HepG2 (cell line): Measurements from ENCODE around the gene ZNF211. TPM values are rescaled to one million over a fixed set of nuclear protein-coding genes. Genes with fewer than 3 reads are reported as not detected.
A peak's percentile ranks its signal among the peaks of the same experiment; 100 is the strongest.

Experiments
- ARID2 ChIP-seq: sonication (generic); formaldehyde crosslinking; IDR thresholded peaks from 2 replicates; pipeline ENCODE4 v1.8.1; 2022; ENCODE audit warnings: mild to moderate bottlenecking, missing genetic modification reagents, borderline replicate concordance
- CC2D1A ChIP-seq: sonication (generic); formaldehyde crosslinking; IDR thresholded peaks from 2 replicates; pipeline ENCODE4 v1.8.1; 2023; ENCODE audit warnings: mild to moderate bottlenecking, missing genetic modification reagents
- DPF2 ChIP-seq: sonication (generic); formaldehyde crosslinking; IDR thresholded peaks from 2 replicates; pipeline ENCODE4 v1.4.0; 2020; ENCODE audit warnings: mild to moderate bottlenecking, low read depth, missing genetic modification reagents, borderline replicate concordance
- EHMT2 ChIP-seq: fragments of 200-600 bp; sonication (generic); IDR thresholded peaks from 2 replicates; pipeline ENCODE4 v1.7.0; 2017; ENCODE audit warnings: antibody characterized with exemption, low read depth, low read length, borderline replicate concordance
- HNRNPH1 ChIP-seq: fragments of 200-400 bp; formaldehyde crosslinking; optimal IDR thresholded peaks from 2 replicates; pipeline ENCODE3; 2017; ENCODE audit warnings: mild to moderate bottlenecking, low read depth, low read length
- JDP2 ChIP-seq: sonication (generic); formaldehyde crosslinking; IDR thresholded peaks from 2 replicates; pipeline ENCODE4 v1.8.1; 2022; ENCODE audit warnings: missing genetic modification reagents, borderline replicate concordance
- MAF1 ChIP-seq: sonication (generic); formaldehyde crosslinking; IDR thresholded peaks from 2 replicates; pipeline ENCODE4 v1.5.0; 2020; ENCODE audit warnings: missing genetic modification reagents, borderline replicate concordance
- NFRKB ChIP-seq: fragments of 450-650 bp; IDR thresholded peaks from 2 replicates; pipeline ENCODE4 v1.6.1; 2017
- NKX3-1 ChIP-seq: sonication (generic); formaldehyde crosslinking; IDR thresholded peaks from 2 replicates; pipeline ENCODE4 v1.5.0; 2020; ENCODE audit warnings: missing genetic modification reagents
- RAD51 ChIP-seq: fragments of 450-650 bp; IDR thresholded peaks from 2 replicates; pipeline ENCODE4 v1.6.1; 2016; ENCODE audit warnings: borderline replicate concordance
- RELA ChIP-seq: sonication (generic); formaldehyde crosslinking; IDR thresholded peaks from 2 replicates; pipeline ENCODE4 v1.4.0; 2020; ENCODE audit warnings: missing genetic modification reagents
- RXRA ChIP-seq: sonication (generic); formaldehyde crosslinking; IDR thresholded peaks from 2 replicates; pipeline ENCODE4 v1.5.1; 2020; ENCODE audit warnings: missing genetic modification reagents
- SCMH1 ChIP-seq: sonication (generic); formaldehyde crosslinking; IDR thresholded peaks from 2 replicates; pipeline ENCODE4 v1.9.0; 2021; ENCODE audit warnings: missing genetic modification reagents, mild to moderate bottlenecking, borderline replicate concordance
- SKI ChIP-seq: fragments of 450-650 bp; IDR thresholded peaks from one replicate; pipeline ENCODE4 v1.6.1; 2018; ENCODE audit warnings: mild to moderate bottlenecking; ENCODE audit not compliant: partially characterized antibody
- SMAD9 ChIP-seq: sonication (generic); formaldehyde crosslinking; IDR thresholded peaks from 2 replicates; pipeline ENCODE4 v1.5.1; 2020; ENCODE audit warnings: mild to moderate bottlenecking, missing genetic modification reagents
- TBX2 ChIP-seq: sonication (generic); formaldehyde crosslinking; IDR thresholded peaks from 2 replicates; pipeline ENCODE4 v1.5.0; 2020; ENCODE audit warnings: missing genetic modification reagents, mild to moderate bottlenecking, borderline replicate concordance
- ZBTB21 ChIP-seq: sonication (generic); formaldehyde crosslinking; IDR thresholded peaks from 2 replicates; pipeline ENCODE4 v1.4.0; 2020; ENCODE audit warnings: missing genetic modification reagents
- ZNF367 ChIP-seq: sonication (generic); formaldehyde crosslinking; IDR thresholded peaks from 2 replicates; pipeline ENCODE4 v1.4.0; 2020; ENCODE audit warnings: missing genetic modification reagents, borderline replicate concordance
- ZNF580 ChIP-seq: IDR thresholded peaks from 2 replicates; pipeline ENCODE4 v1.6.1; 2016; ENCODE audit warnings: low read depth, borderline replicate concordance
- ZNF792 ChIP-seq: IDR thresholded peaks from 2 replicates; pipeline ENCODE4 v1.6.1; 2016
- polyA plus RNA-seq, 8 experiments: library from polyadenylated mRNA; depleted of rRNA in 3 of 8; stranded (reverse) in 7 of 8; unstranded in 1 of 8; fragments of >200 nt; fragmentation: Illumina TruSeq in 4 of 8; extraction: Trizol in 4 of 8; gene quantifications; 2 replicates each; pipeline versions ENCODE4 v1.2.1 to v1.2.3, GENCODE V29; 2011 to 2016; ENCODE audit warnings: low read depth in 4 of 8, missing spikeins in 1 of 8, mixed read lengths in 1 of 8; ENCODE audit not compliant: insufficient read depth in 1 of 8
- total RNA-seq, 5 experiments: library from RNA; depleted of rRNA; stranded (reverse); fragments of >200 nt; fragmentation: Illumina TruSeq; extraction: Trizol; gene quantifications; 2 replicates each; pipeline ENCODE4 v1.2.3, GENCODE V29; 2016; ENCODE audit warnings: low read depth in 1 of 5
- TF ChIP-seq, protein P1 (sequence below): sonication (generic); formaldehyde crosslinking; IDR thresholded peaks from 2 replicates; pipeline ENCODE4 v1.4.0; 2020; ENCODE audit warnings: mild to moderate bottlenecking, missing genetic modification reagents
- TF ChIP-seq, protein P2 (sequence below): sonication (generic); formaldehyde crosslinking; IDR thresholded peaks from 2 replicates; pipeline ENCODE4 v1.4.0; 2020; ENCODE audit warnings: missing genetic modification reagents
- TF ChIP-seq, protein P3 (sequence below): sonication (generic); formaldehyde crosslinking; IDR thresholded peaks from 2 replicates; pipeline ENCODE4 v1.8.0; 2022; ENCODE audit warnings: missing genetic modification reagents, mild to moderate bottlenecking, moderate library complexity, borderline replicate concordance

The ZNF211 gene
- total and polyA plus RNA-seq, 2 of the 13 experiments (the other 11 are each of a cell fraction or from before 2014, with no cell fraction given) = 9.9 to 11.2 TPM

- TF ChIP-seq, protein P1, sequence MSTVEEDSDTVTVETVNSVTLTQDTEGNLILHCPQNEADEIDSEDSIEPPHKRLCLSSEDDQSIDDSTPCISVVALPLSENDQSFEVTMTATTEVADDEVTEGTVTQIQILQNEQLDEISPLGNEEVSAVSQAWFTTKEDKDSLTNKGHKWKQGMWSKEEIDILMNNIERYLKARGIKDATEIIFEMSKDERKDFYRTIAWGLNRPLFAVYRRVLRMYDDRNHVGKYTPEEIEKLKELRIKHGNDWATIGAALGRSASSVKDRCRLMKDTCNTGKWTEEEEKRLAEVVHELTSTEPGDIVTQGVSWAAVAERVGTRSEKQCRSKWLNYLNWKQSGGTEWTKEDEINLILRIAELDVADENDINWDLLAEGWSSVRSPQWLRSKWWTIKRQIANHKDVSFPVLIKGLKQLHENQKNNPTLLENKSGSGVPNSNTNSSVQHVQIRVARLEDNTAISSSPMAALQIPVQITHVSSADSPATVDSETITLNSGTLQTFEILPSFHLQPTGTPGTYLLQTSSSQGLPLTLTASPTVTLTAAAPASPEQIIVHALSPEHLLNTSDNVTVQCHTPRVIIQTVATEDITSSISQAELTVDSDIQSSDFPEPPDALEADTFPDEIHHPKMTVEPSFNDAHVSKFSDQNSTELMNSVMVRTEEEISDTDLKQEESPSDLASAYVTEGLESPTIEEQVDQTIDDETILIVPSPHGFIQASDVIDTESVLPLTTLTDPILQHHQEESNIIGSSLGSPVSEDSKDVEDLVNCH = no peak
- TF ChIP-seq RAD51 (no peak), SMAD9 (CRISPR knock-in tag) (no peak), NFRKB (peak; percentile 54; the same call in 1 of the 2 replicates), ZBTB21 (CRISPR knock-in tag) (no peak), ZNF792 (CRISPR knock-in tag) (peak; percentile 45; the same call in 1 of the 2 replicates), RELA (no peak), CC2D1A (CRISPR knock-in tag) (no peak), TBX2 (CRISPR knock-in tag) (peak; percentile 85), ZNF580 (CRISPR knock-in tag) (no peak), DPF2 (CRISPR knock-in tag) (no peak), ZNF367 (CRISPR knock-in tag) (no peak; the same call in 1 of the 2 replicates), EHMT2 (no peak), HNRNPH1 (no peak), NKX3-1 (CRISPR knock-in tag) (peak; percentile 74; the same call in 1 of the 2 replicates), MAF1 (CRISPR knock-in tag) (no peak), SKI (no peak), ARID2 (CRISPR knock-in tag) (0 out of 2 replicates have a peak, but pooled peaks have one; percentile 31), RXRA (CRISPR knock-in tag) (peak; percentile 55; the same call in 1 of the 2 replicates), JDP2 (CRISPR knock-in tag) (no peak), SCMH1 (CRISPR knock-in tag) (no peak)
- TF ChIP-seq, protein P2, sequence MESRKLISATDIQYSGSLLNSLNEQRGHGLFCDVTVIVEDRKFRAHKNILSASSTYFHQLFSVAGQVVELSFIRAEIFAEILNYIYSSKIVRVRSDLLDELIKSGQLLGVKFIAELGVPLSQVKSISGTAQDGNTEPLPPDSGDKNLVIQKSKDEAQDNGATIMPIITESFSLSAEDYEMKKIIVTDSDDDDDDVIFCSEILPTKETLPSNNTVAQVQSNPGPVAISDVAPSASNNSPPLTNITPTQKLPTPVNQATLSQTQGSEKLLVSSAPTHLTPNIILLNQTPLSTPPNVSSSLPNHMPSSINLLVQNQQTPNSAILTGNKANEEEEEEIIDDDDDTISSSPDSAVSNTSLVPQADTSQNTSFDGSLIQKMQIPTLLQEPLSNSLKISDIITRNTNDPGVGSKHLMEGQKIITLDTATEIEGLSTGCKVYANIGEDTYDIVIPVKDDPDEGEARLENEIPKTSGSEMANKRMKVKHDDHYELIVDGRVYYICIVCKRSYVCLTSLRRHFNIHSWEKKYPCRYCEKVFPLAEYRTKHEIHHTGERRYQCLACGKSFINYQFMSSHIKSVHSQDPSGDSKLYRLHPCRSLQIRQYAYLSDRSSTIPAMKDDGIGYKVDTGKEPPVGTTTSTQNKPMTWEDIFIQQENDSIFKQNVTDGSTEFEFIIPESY (CRISPR knock-in tag) = no peak
- TF ChIP-seq, protein P3, sequence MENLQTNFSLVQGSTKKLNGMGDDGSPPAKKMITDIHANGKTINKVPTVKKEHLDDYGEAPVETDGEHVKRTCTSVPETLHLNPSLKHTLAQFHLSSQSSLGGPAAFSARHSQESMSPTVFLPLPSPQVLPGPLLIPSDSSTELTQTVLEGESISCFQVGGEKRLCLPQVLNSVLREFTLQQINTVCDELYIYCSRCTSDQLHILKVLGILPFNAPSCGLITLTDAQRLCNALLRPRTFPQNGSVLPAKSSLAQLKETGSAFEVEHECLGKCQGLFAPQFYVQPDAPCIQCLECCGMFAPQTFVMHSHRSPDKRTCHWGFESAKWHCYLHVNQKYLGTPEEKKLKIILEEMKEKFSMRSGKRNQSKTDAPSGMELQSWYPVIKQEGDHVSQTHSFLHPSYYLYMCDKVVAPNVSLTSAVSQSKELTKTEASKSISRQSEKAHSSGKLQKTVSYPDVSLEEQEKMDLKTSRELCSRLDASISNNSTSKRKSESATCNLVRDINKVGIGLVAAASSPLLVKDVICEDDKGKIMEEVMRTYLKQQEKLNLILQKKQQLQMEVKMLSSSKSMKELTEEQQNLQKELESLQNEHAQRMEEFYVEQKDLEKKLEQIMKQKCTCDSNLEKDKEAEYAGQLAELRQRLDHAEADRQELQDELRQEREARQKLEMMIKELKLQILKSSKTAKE (CRISPR knock-in tag) = no peak
Observed at GRCh38 chr19:57613941-57614743, 18.8 kb upstream of the ZNF211 start, which contains the start of gene ZNF134 (continued).
